ENCODE measurements around the gene PIP5K1B. TPM values are rescaled to one million over a fixed set of nuclear protein-coding genes. Genes with fewer than 3 reads are reported as not detected.

PIP5K1B gene
- total RNA-seq, 1 donor from 2014 or later, result 2.1 TPM

- H3K27ac ChIP-seq (ENCODE audit: low read depth, low read length), result peak overlapping the region; percentile 68
- no peaks in the 10 kb centered on the region for H3K9me3 ChIP-seq (ENCODE audit: control insufficient read depth in 3 of 3, low read length in 3 of 3)
- peaks cover 2 to 7% (median 4%) of the 10 kb centered on the region in 3 donors for H3K27me3 ChIP-seq (ENCODE audit: control insufficient read depth in 3 of 3, insufficient read depth in 3 of 3, low read length in 3 of 3)
- H3K4me3 ChIP-seq (ENCODE audit: low read length in 3 of 3), result peak overlapping the region; percentile 80 to 87 (median 85)
- H3K36me3 ChIP-seq (ENCODE audit: control insufficient read depth in 3 of 3, insufficient read depth in 3 of 3, low read length in 3 of 3), result no peaks in the 10 kb centered on the region
- peak overlapping the region; percentile 80 to 86 (median 86) for H3K9ac ChIP-seq (ENCODE audit: low read depth in 1 of 3, low read length in 3 of 3)
- peaks cover 6 to 23% (median 13%) of the 10 kb centered on the region in 3 donors for H3K4me1 ChIP-seq (ENCODE audit: control insufficient read depth in 3 of 3, insufficient read depth in 3 of 3, low read length in 3 of 3)
Measured at GRCh38 chr9:68706363-68707201, 1.5 kb downstream of the PIP5K1B start.

DNA sequence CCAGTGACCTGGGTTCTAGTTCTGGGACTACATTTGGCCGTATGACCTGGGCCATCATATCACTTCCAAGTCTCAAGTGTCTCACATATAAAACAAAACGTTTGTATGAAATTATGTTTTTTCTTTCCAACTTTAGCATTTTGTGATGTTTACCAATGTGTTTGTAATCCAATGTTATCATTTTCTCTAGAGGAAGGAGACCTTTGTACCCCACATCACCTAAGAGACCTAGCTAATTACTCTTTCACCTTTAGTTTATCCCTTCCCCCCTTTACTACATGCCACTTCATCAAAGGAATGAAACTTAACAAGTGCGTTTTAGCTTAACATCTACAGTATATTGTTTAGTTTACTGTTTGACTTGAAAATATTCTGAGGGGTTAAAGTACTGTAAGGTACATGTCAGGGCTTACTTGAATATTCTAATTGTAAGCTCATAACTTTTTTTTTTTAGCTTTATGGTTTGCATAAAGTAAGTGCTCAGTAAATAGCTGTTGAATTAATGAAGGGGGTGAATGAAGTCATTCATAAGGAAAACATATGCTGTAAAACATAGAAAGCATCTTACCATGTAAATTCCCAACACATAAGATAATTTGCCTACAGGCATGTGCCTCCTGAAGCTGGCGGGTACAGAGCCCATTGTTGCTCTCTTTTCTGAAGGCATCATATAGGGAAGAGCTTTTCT is 2.9 kb downstream of the PIP5K1B start:
- Histone ChIP-seq H3K9ac (ENCODE audit: low read depth in 1 of 3, low read length in 3 of 3) (no peak overlapping the region), H3K27me3 (ENCODE audit: control insufficient read depth in 3 of 3, insufficient read depth in 3 of 3, low read length in 3 of 3) (peaks cover 0 to 7% (median 4%) of the 10 kb centered on the region in 3 donors), H3K4me1 (ENCODE audit: control insufficient read depth in 3 of 3, insufficient read depth in 3 of 3, low read length in 3 of 3) (peaks cover 6 to 23% (median 13%) of the 10 kb centered on the region in 3 donors), H3K36me3 (ENCODE audit: control insufficient read depth in 3 of 3, insufficient read depth in 3 of 3, low read length in 3 of 3) (no peaks in the 10 kb centered on the region), H3K9me3 (ENCODE audit: control insufficient read depth in 3 of 3, low read length in 3 of 3) (no peaks in the 10 kb centered on the region), H3K4me3 (ENCODE audit: low read length in 3 of 3) (no peak overlapping the region), H3K27ac (ENCODE audit: low read depth, low read length) (no peak overlapping the region)

- Histone ChIP-seq H3K9me3 (ENCODE audit: control insufficient read depth in 3 of 3, low read length in 3 of 3) (no peaks in the 10 kb centered on the region), H3K27ac (ENCODE audit: low read depth, low read length) (no peak overlapping the region), H3K4me1 (ENCODE audit: control insufficient read depth in 3 of 3, insufficient read depth in 3 of 3, low read length in 3 of 3) (peaks cover 6 to 23% (median 13%) of the 10 kb centered on the region in 3 donors), H3K9ac (ENCODE audit: low read depth in 1 of 3, low read length in 3 of 3) (no peak overlapping the region), H3K36me3 (ENCODE audit: control insufficient read depth in 3 of 3, insufficient read depth in 3 of 3, low read length in 3 of 3) (no peaks in the 10 kb centered on the region), H3K27me3 (ENCODE audit: control insufficient read depth in 3 of 3, insufficient read depth in 3 of 3, low read length in 3 of 3) (peaks cover 0 to 7% (median 4%) of the 10 kb centered on the region in 3 donors), H3K4me3 (ENCODE audit: low read length in 3 of 3) (no peak overlapping the region)
Measured at GRCh38 chr9:68708513-68708912, 3.5 kb downstream of the PIP5K1B start.

DNA sequence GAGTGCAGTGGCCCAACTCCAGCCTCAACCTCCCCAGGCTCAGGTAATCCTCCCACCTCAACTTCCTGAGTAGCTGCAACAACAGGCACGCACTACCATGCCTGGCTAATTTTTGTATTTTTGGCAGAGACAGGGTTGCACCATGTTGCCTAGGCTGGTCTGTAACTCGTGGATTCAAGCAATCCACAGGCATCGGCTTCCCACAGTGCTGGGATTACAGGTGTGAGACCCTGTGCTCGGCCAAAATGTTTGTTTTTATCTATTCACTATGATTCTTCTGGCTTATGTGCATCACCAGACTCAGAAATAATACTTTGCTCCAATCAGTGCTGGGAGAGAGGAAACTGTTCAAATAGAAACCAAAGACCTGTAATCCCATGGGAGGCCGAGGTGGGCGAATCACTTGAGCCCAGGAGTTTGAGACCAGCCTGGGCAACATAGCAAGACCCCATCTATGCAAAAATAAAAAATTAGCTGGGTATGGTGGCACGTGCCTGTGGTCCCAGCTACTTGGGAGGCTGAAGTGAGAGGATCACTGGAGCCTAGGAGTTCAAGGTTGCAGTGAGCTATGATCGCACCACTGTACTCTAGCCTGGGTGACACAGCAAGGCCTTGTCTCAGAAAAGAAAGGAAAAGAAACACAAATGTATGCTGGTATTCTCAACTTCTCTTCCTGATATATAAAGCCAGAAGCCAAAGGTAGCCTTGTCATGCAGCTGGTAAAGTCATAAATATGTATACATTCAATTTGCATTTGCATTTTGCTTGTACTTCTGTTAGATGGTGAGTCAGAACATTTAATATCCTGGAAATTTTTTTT is 4.5 kb downstream of the PIP5K1B start:
- Histone ChIP-seq H3K36me3 (ENCODE audit: control insufficient read depth in 3 of 3, insufficient read depth in 3 of 3, low read length in 3 of 3) (no peaks in the 10 kb centered on the region), H3K9ac (ENCODE audit: low read depth in 1 of 3, low read length in 3 of 3) (no peak overlapping the region), H3K4me1 (ENCODE audit: control insufficient read depth in 3 of 3, insufficient read depth in 3 of 3, low read length in 3 of 3) (peaks cover 3 to 18% (median 10%) of the 10 kb centered on the region in 3 donors), H3K27me3 (ENCODE audit: control insufficient read depth in 3 of 3, insufficient read depth in 3 of 3, low read length in 3 of 3) (peaks cover 0 to 6% (median 4%) of the 10 kb centered on the region in 3 donors), H3K9me3 (ENCODE audit: control insufficient read depth in 3 of 3, low read length in 3 of 3) (no peaks in the 10 kb centered on the region), H3K27ac (ENCODE audit: low read depth, low read length) (no peak overlapping the region), H3K4me3 (ENCODE audit: low read length in 3 of 3) (no peak overlapping the region)

DNA sequence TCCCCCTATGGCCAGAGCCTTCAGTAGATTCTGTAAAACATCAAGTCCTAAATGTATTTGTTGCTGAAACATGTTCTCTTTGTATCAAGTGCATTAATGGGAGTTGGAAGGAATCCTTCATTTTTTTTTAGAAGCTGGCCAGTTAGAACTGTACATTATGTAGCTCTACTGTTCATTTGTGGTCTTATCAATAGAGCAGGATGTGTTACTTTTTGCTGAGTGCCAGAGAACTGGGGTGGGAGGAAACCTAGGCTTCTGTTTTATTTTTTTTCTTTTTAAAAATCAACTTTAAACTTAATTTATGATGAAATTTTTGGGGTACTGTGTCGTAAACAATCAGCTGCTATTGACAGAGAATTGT is 5.1 kb downstream of the PIP5K1B start:
- Histone ChIP-seq H3K9ac (ENCODE audit: low read depth in 1 of 3, low read length in 3 of 3) (no peak overlapping the region), H3K36me3 (ENCODE audit: control insufficient read depth in 3 of 3, insufficient read depth in 3 of 3, low read length in 3 of 3) (no peaks in the 10 kb centered on the region), H3K9me3 (ENCODE audit: control insufficient read depth in 3 of 3, low read length in 3 of 3) (no peaks in the 10 kb centered on the region), H3K27ac (ENCODE audit: low read depth, low read length) (no peak overlapping the region), H3K4me3 (ENCODE audit: low read length in 3 of 3) (no peak overlapping the region), H3K4me1 (ENCODE audit: control insufficient read depth in 3 of 3, insufficient read depth in 3 of 3, low read length in 3 of 3) (peaks cover 2 to 15% (median 14%) of the 10 kb centered on the region in 3 donors), H3K27me3 (ENCODE audit: control insufficient read depth in 3 of 3, insufficient read depth in 3 of 3, low read length in 3 of 3) (peaks cover 0 to 4% (median 4%) of the 10 kb centered on the region in 3 donors)

- no peak overlapping the region for H3K9ac ChIP-seq (ENCODE audit: low read depth in 1 of 3, low read length in 3 of 3)
- H3K27me3 ChIP-seq (ENCODE audit: control insufficient read depth in 3 of 3, insufficient read depth in 3 of 3, low read length in 3 of 3), result peaks cover 0 to 4% (median 0%) of the 10 kb centered on the region in 3 donors
- no peaks in the 10 kb centered on the region for H3K9me3 ChIP-seq (ENCODE audit: control insufficient read depth in 3 of 3, low read length in 3 of 3)
- H3K36me3 ChIP-seq (ENCODE audit: control insufficient read depth in 3 of 3, insufficient read depth in 3 of 3, low read length in 3 of 3), result no peaks in the 10 kb centered on the region
- no peak overlapping the region for H3K4me3 ChIP-seq (ENCODE audit: low read length in 3 of 3)
- H3K27ac ChIP-seq (ENCODE audit: low read depth, low read length), result no peak overlapping the region
- peaks cover 2 to 15% (median 9%) of the 10 kb centered on the region in 3 donors for H3K4me1 ChIP-seq (ENCODE audit: control insufficient read depth in 3 of 3, insufficient read depth in 3 of 3, low read length in 3 of 3)
Measured at GRCh38 chr9:68711281-68711680, 6.2 kb downstream of the PIP5K1B start.

- Histone ChIP-seq H3K27me3 (ENCODE audit: control insufficient read depth in 3 of 3, insufficient read depth in 3 of 3, low read length in 3 of 3) (peaks cover 0 to under 1% (median 0%) of the 10 kb centered on the region in 3 donors), H3K9me3 (ENCODE audit: control insufficient read depth in 3 of 3, low read length in 3 of 3) (no peaks in the 10 kb centered on the region), H3K36me3 (ENCODE audit: control insufficient read depth in 3 of 3, insufficient read depth in 3 of 3, low read length in 3 of 3) (no peaks in the 10 kb centered on the region), H3K4me3 (ENCODE audit: low read length in 3 of 3) (no peak overlapping the region), H3K27ac (ENCODE audit: low read depth, low read length) (no peak overlapping the region), H3K4me1 (ENCODE audit: control insufficient read depth in 3 of 3, insufficient read depth in 3 of 3, low read length in 3 of 3) (peaks cover 0 to 10% (median 3%) of the 10 kb centered on the region in 3 donors), H3K9ac (ENCODE audit: low read depth in 1 of 3, low read length in 3 of 3) (no peak overlapping the region)
Measured at GRCh38 chr9:68711932-68712331, 6.9 kb downstream of the PIP5K1B start.

- Histone ChIP-seq H3K27me3 (ENCODE audit: control insufficient read depth in 3 of 3, insufficient read depth in 3 of 3, low read length in 3 of 3) (no peaks in the 10 kb centered on the region), H3K4me3 (ENCODE audit: low read length in 3 of 3) (no peak overlapping the region), H3K36me3 (ENCODE audit: control insufficient read depth in 3 of 3, insufficient read depth in 3 of 3, low read length in 3 of 3) (no peaks in the 10 kb centered on the region), H3K9me3 (ENCODE audit: control insufficient read depth in 3 of 3, low read length in 3 of 3) (no peaks in the 10 kb centered on the region), H3K4me1 (ENCODE audit: control insufficient read depth in 3 of 3, insufficient read depth in 3 of 3, low read length in 3 of 3) (peaks cover 0 to 9% (median 0%) of the 10 kb centered on the region in 3 donors), H3K27ac (ENCODE audit: low read depth, low read length) (no peak overlapping the region), H3K9ac (ENCODE audit: low read depth in 1 of 3, low read length in 3 of 3) (no peak overlapping the region)
Measured at GRCh38 chr9:68714416-68715180, 9.6 kb downstream of the PIP5K1B start.

DNA sequence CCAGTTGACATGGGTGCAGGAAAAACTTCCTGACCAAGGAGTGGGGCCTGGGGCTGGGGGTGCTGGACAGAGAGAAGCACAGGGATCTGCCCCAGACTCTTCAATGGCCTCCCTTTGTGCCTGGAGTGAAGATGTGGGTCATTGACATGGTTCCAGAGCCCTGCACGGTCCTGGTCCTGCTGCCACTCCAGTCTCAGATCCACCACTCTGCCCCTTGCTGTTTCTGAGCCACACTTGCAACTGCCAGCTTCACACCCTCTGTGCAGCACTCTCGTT is 10.1 kb downstream of the PIP5K1B start:
- no peaks in the 10 kb centered on the region for H3K36me3 ChIP-seq (ENCODE audit: control insufficient read depth in 3 of 3, insufficient read depth in 3 of 3, low read length in 3 of 3)
- H3K4me3 ChIP-seq (ENCODE audit: low read length in 3 of 3), result no peak overlapping the region
- H3K9ac ChIP-seq (ENCODE audit: low read depth in 1 of 3, low read length in 3 of 3), result no peak overlapping the region
- H3K27me3 ChIP-seq (ENCODE audit: control insufficient read depth in 3 of 3, insufficient read depth in 3 of 3, low read length in 3 of 3), result no peaks in the 10 kb centered on the region
- no peaks in the 10 kb centered on the region for H3K9me3 ChIP-seq (ENCODE audit: control insufficient read depth in 3 of 3, low read length in 3 of 3)
- H3K4me1 ChIP-seq (ENCODE audit: control insufficient read depth in 3 of 3, insufficient read depth in 3 of 3, low read length in 3 of 3), result peaks cover 0 to 9% (median 0%) of the 10 kb centered on the region in 3 donors
- no peak overlapping the region for H3K27ac ChIP-seq (ENCODE audit: low read depth, low read length)

Data from skeletal muscle tissue (tissue), 4 donors.